ENCODE data around the gene UBE2G1. TPM values are rescaled to one million over a fixed set of nuclear protein-coding genes. Genes with fewer than 3 reads are reported as not detected.

UBE2G1 gene
- total and polyA plus RNA-seq, 9 of the 15 experiments (the other 6 are each of a cell fraction or from before 2014, with no cell fraction given), result 10.1 to 65.9 (median 29.7) TPM

- TSS peak; percentile 41 for BruUV-seq (replicated peaks)
- H3K4me3 ChIP-seq, result peak within 1 kb of the TSS; percentile 86
- peak within 1 kb of the TSS; percentile 93 for H2AFZ ChIP-seq (ENCODE audit: low read depth, low read length)
- peak within 1 kb of the TSS; percentile 94 for H3K4me2 ChIP-seq (ENCODE audit: insufficient read depth, low read length)
- in situ Hi-C loops (cut with MboI) (no loop called here), intact Hi-C loops (cut with micrococcal nuclease) (no loop called here)
- peaks cover 12 to 16% of the 10 kb centered on the region in 2 experiments; a peak in 4 of 5 replicates for H3K4me1 ChIP-seq (replicated peaks in 1 of 2; ENCODE audit: control insufficient read depth in 2 of 2, insufficient read depth in 2 of 2, low read length in 2 of 2)
- ChIA-PET CTCF (ENCODE audit: low intra/inter-chr PET ratio) (interaction anchor here (0.6 kb wide), 1 partner anchor 34 kb away, joined by 3 read pairs; no protein-coding TSS in a partner anchor), POLR2A (interaction anchor here (0.7 to 4.6 kb wide), 4 partner anchors 12 to 156 kb away, joined by 3 to 31 read pairs (median 4); no protein-coding TSS in a partner anchor)
- FAIRE-seq (peak; percentile 89), ATAC-seq (peak; percentile 97), DNase-seq (ENCODE audit: extremely low read depth in 1 of 4, low spot score in 3 of 4) (peak; percentile 91 to 95 (median 92))
- no peaks in the 10 kb centered on the region for H3K9me1 ChIP-seq (ENCODE audit: control insufficient read depth, insufficient read depth, low read length)
- peak within 1 kb of the TSS; percentile 72 for H3K27ac ChIP-seq (ENCODE audit: extremely low read depth, low read depth, low read length)
- H3K79me2 ChIP-seq (ENCODE audit: control insufficient read depth, insufficient read depth, low read length), result peaks cover 54% of the 10 kb centered on the region
- H3K9me3 ChIP-seq (replicated peaks; ENCODE audit: control insufficient read depth, insufficient read depth, low read depth, low read length), result peaks cover 10% of the 10 kb centered on the region
- no peaks in the 10 kb centered on the region for H3K27me3 ChIP-seq (ENCODE audit: control insufficient read depth in 2 of 2, insufficient read depth in 2 of 2, low read length in 2 of 2)
- peaks cover 3% of the 10 kb centered on the region; the same call in 1 of the 2 replicates for H4K20me1 ChIP-seq (replicated peaks; ENCODE audit: control insufficient read depth, insufficient read depth, low read length)
- peak within 1 kb of the TSS; percentile 88 to 98 for H3K9ac ChIP-seq (ENCODE audit: insufficient read depth in 1 of 2, low read depth in 2 of 2, low read length in 2 of 2)
- peaks cover 36% of the 10 kb centered on the region for H3K36me3 ChIP-seq (ENCODE audit: control insufficient read depth, insufficient read depth, low read length)
- WGBS (ENCODE audit: insufficient coverage, low coverage, missing lambda C conversion rate), result under 1% methylated on average over 29 of the region's 85 CpGs
- no peak for TF ChIP-seq CREB3 (tag; conservative IDR thresholded peaks at IDR 0.05; ENCODE audit: low read depth)
- no peak for TF ChIP-seq LCOR (CRISPR knock-in tag; IDR thresholded peaks at IDR 0.05)
- no peak for TF ChIP-seq BACH1 (tag; IDR thresholded peaks at IDR 0.05)
- no peak for TF ChIP-seq ILK (tag; IDR thresholded peaks at IDR 0.05; ENCODE audit: borderline replicate concordance, low read depth)
- TF ChIP-seq ZNF3 (CRISPR knock-in tag; IDR thresholded peaks at IDR 0.05), result no peak
- TF ChIP-seq ELF4 (CRISPR knock-in tag; IDR thresholded peaks at IDR 0.05), result no peak
- peak; percentile 79 for TF ChIP-seq TAF1 (IDR thresholded peaks at IDR 0.05; ENCODE audit: control insufficient read depth, extremely low read depth, insufficient read depth, low read length, severe bottlenecking)
- no peak for TF ChIP-seq IRF9 (tag; IDR thresholded peaks at IDR 0.05)
- TF ChIP-seq DMBX1 (CRISPR knock-in tag; IDR thresholded peaks at IDR 0.05; ENCODE audit: borderline replicate concordance), result no peak
- TF ChIP-seq HMGN3 (IDR thresholded peaks at IDR 0.05; ENCODE audit: borderline replicate concordance, extremely low read depth, insufficient read length, low read depth, low read length), result no peak
- no peak for TF ChIP-seq ZNF23 (CRISPR knock-in tag; IDR thresholded peaks at IDR 0.05)
- TF ChIP-seq AFF4 (CRISPR knock-in tag; IDR thresholded peaks at IDR 0.05), result no peak
- TF ChIP-seq SMARCE1 (IDR thresholded peaks at IDR 0.05), result no peak
Observed at GRCh38 chr17:4263282-4264215, 102.9 kb downstream of the UBE2G1 start, which contains the start of gene ANKFY1. TSS of gene ANKFY1 (minus strand) at chr17:4263979. CDS start at chr17:4263941, 38 bp downstream.

All from K562 (cell line).